ENCODE results near the gene MYEF2.

MYEF2 gene

GRCh38 chr15:48131324-48131723 lies 46.8 kb downstream of the MYEF2 start:
- H3K4me3 ChIP-seq (ENCODE audit: low read depth, low read length) = no peak overlapping the region
- TF ChIP-seq, protein P1, sequence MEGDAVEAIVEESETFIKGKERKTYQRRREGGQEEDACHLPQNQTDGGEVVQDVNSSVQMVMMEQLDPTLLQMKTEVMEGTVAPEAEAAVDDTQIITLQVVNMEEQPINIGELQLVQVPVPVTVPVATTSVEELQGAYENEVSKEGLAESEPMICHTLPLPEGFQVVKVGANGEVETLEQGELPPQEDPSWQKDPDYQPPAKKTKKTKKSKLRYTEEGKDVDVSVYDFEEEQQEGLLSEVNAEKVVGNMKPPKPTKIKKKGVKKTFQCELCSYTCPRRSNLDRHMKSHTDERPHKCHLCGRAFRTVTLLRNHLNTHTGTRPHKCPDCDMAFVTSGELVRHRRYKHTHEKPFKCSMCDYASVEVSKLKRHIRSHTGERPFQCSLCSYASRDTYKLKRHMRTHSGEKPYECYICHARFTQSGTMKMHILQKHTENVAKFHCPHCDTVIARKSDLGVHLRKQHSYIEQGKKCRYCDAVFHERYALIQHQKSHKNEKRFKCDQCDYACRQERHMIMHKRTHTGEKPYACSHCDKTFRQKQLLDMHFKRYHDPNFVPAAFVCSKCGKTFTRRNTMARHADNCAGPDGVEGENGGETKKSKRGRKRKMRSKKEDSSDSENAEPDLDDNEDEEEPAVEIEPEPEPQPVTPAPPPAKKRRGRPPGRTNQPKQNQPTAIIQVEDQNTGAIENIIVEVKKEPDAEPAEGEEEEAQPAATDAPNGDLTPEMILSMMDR (IDR thresholded peaks at IDR 0.05; ENCODE audit: low read depth, low read length, missing control alignments) = no peak
- DNase-seq (ENCODE audit: low read depth) = no peak
- in situ Hi-C loops (cut with HindIII; ENCODE audit: low sequenced_read_pairs) = no loop called here

DNA sequence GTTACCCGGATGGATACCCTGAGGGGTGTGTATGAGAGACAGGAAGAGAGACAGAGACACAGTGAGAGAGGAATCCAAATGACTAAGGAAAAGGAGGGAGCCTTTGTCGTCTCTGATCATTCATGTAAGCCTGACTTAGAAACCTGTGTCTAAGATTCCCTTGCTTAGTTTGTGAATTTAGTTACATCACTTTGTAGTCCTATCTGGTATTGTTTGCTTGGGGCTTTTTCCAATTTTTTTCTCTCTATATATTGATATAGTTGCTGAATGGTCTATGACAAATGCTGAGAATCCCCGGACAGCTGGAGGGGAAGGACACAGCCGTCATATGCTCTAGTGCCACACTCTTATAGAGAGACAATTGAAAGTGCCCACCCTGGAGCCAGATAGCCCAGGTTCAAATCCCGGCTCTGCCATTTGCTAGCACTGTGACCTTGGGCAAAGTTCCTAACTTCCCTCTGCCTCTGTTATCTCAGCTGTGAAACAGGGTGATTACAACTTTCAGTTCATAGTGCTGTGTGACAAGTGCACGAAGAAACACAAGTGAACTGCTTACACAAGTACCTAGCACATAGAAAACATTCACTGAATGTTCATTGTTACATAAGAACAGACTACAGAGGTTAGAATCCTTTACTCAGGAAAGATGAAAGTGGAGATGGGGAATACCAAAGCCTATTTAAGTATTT lies 51.3 kb downstream of the MYEF2 start:
- H3K4me3 ChIP-seq (ENCODE audit: low read depth, low read length) = no peak overlapping the region
- in situ Hi-C loops (cut with HindIII; ENCODE audit: low sequenced_read_pairs) = no loop called here
- DNase-seq (ENCODE audit: low read depth) = no peak
- TF ChIP-seq, protein P1 (IDR thresholded peaks at IDR 0.05; ENCODE audit: low read depth, low read length, missing control alignments) = no peak

GRCh38 chr15:48121849-48122248 lies 56.2 kb downstream of the MYEF2 start:
- TF ChIP-seq, protein P1 (IDR thresholded peaks at IDR 0.05; ENCODE audit: low read depth, low read length, missing control alignments) = no peak
- DNase-seq (ENCODE audit: low read depth) = no peak
- in situ Hi-C loops (cut with HindIII; ENCODE audit: low sequenced_read_pairs) = no loop called here
- no peak overlapping the region for H3K4me3 ChIP-seq (ENCODE audit: low read depth, low read length)

DNA sequence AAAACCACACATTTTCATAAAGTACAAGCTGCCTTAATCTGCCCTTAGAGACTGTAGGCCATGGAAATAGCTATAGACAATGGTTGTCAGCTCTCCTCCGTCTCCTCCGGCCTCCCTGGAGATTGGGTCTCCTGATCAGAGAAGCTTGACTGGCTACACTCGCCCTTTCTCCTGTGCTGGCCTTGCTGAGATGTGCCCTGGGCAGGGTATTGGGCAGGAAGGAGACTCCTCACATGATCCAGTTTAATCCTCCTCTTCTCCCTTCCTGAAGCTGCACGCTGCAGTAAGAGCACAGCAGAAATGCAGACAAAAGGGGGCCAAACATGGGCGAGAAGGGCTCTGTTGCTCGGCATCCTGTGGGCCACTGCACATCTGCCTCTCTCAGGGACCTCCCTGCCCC lies 57.4 kb downstream of the MYEF2 start, which contains the start of gene SLC24A5:
Gene SLC24A5, plus strand, starts transcription at position 246 of the 400 bp plus-strand sequence. Its CDS starts 55 bp downstream, at position 301.
- no peak within 1 kb of the TSS for H3K4me3 ChIP-seq (ENCODE audit: low read depth, low read length)
- DNase-seq (ENCODE audit: low read depth) = no peak
- in situ Hi-C loops (cut with HindIII; ENCODE audit: low sequenced_read_pairs) = no loop called here
- TF ChIP-seq, protein P1 (IDR thresholded peaks at IDR 0.05; ENCODE audit: low read depth, low read length, missing control alignments) = no peak

GRCh38 chr15:48119277-48119676 lies 58.8 kb downstream of the MYEF2 start:
- TF ChIP-seq, protein P1 (IDR thresholded peaks at IDR 0.05; ENCODE audit: low read depth, low read length, missing control alignments) = no peak
- H3K4me3 ChIP-seq (ENCODE audit: low read depth, low read length) = no peak overlapping the region
- DNase-seq (ENCODE audit: low read depth) = no peak
- in situ Hi-C loops (cut with HindIII; ENCODE audit: low sequenced_read_pairs) = no loop called here

DNA sequence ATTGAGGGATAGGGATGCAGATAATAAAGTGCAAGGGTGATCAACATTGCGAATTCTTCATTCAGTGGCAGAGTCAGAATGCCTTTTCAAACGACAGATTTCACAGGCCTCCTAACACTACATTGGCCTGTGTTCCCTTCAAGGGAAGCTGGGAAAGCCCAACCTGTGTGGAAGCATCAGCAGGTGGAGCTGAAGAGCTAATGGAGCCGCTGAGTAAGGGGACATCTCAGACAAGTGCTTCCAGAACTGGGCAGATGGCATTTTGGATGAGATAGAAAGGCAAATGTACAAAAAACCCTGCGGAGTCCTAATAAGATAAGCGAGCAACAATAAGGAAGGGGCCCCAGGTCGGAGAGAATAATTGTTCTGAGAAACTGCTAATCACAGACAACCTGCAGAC lies 65.9 kb downstream of the MYEF2 start:
- no peak overlapping the region for H3K4me3 ChIP-seq (ENCODE audit: low read depth, low read length)
- in situ Hi-C loops (cut with HindIII; ENCODE audit: low sequenced_read_pairs) = no loop called here
- TF ChIP-seq, protein P1 (IDR thresholded peaks at IDR 0.05; ENCODE audit: low read depth, low read length, missing control alignments) = peak; percentile 81
- peak; percentile 28 for DNase-seq (ENCODE audit: low read depth)
